GM21360 (cell line): ENCODE data around the gene HDAC4.

Experiments
- ATAC-seq: cut with Tn5 transposase; IDR thresholded peaks from one replicate; pipeline ENCODE4 v1.9.1; 2021; ENCODE audit warnings: mild to moderate bottlenecking, moderate library complexity; ENCODE audit not compliant: unreplicated experiment

HDAC4 gene

GRCh38 chr2:239354132-239354790 lies 46.6 kb downstream of the HDAC4 start:
- no peak for ATAC-seq

GRCh38 chr2:239353692-239354091 lies 47.1 kb downstream of the HDAC4 start:
- ATAC-seq, result no peak

GRCh38 chr2:239351687-239352086 lies 49.1 kb downstream of the HDAC4 start:
- no peak for ATAC-seq

- ATAC-seq, result no peak
Observed at GRCh38 chr2:239349453-239350135, 51.2 kb downstream of the HDAC4 start.

- no peak for ATAC-seq
Observed at GRCh38 chr2:239348563-239349452, 52.0 kb downstream of the HDAC4 start.

- ATAC-seq, result no peak
Observed at GRCh38 chr2:239346676-239347075, 54.1 kb downstream of the HDAC4 start.

GRCh38 chr2:239345251-239345650 lies 55.6 kb downstream of the HDAC4 start:
- ATAC-seq, result no peak

- ATAC-seq, result no peak
Observed at GRCh38 chr2:239344857-239345216, 56.0 kb downstream of the HDAC4 start.

GRCh38 chr2:239343946-239344856 lies 56.6 kb downstream of the HDAC4 start:
- no peak for ATAC-seq

- ATAC-seq, result no peak
Observed at GRCh38 chr2:239343460-239343859, 57.4 kb downstream of the HDAC4 start.

GRCh38 chr2:239341840-239342239 lies 59.0 kb downstream of the HDAC4 start:
- no peak for ATAC-seq

GRCh38 chr2:239341146-239341732 lies 59.6 kb downstream of the HDAC4 start:
- no peak for ATAC-seq

- ATAC-seq, result no peak
Observed at GRCh38 chr2:239339726-239340601, 60.9 kb downstream of the HDAC4 start.

- ATAC-seq, result no peak
Observed at GRCh38 chr2:239339241-239339640, 61.6 kb downstream of the HDAC4 start.

GRCh38 chr2:239337877-239338484 lies 62.8 kb downstream of the HDAC4 start:
- ATAC-seq, result no peak

- no peak for ATAC-seq
Observed at GRCh38 chr2:239337122-239337876, 63.5 kb downstream of the HDAC4 start.

GRCh38 chr2:239331560-239331959 lies 69.3 kb downstream of the HDAC4 start:
- ATAC-seq, result no peak

- no peak for ATAC-seq
Observed at GRCh38 chr2:239330836-239331235, 70.0 kb downstream of the HDAC4 start.
